ENCODE measurements around the gene PLB1. TPM values are rescaled to one million over a fixed set of nuclear protein-coding genes. Genes with fewer than 3 reads are reported as not detected.

The PLB1 gene
- total RNA-seq, 4 donors from 2014 or later = 1.5 to 16.5 (median 4.6) TPM

GRCh38 chr2:28607730-28608499 is 112.1 kb downstream of the PLB1 start:
- no peak for TF ChIP-seq CTCF (IDR thresholded peaks at IDR 0.05; ENCODE audit: low read depth)

- TF ChIP-seq CTCF (IDR thresholded peaks at IDR 0.05; ENCODE audit: low read depth) = no peak
Measured at GRCh38 chr2:28608500-28609424, 112.9 kb downstream of the PLB1 start.

DNA sequence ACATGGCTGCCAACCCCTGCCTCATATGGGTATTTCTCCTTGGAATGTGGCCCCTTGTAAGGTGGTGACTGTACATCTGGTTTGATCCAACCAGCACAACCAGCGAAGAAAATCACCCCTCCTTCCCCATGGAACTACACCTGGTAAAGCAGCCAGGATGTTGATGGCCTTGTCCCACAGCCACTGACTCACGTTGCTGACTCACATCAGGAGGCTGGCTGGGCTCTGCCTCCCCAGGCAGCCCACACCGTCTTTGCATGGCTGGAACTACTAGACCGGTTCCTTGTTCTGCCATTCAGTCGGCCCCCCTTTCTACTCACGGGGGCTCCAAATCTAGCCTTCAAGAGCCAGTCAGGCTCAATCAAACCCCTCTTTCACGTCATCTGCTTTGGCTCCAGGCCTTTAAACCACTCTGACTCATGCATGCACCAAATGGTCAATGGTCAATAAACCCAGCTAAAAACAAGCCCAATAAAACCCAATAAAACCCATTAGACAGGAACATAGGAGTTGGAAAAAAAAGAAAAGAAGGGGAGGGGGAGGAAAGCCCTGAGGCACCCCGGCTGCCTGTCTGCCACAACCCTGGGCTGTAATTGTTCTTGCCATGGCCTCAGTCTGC is 114.8 kb downstream of the PLB1 start:
- TF ChIP-seq CTCF (IDR thresholded peaks at IDR 0.05; ENCODE audit: low read depth) = no peak

DNA sequence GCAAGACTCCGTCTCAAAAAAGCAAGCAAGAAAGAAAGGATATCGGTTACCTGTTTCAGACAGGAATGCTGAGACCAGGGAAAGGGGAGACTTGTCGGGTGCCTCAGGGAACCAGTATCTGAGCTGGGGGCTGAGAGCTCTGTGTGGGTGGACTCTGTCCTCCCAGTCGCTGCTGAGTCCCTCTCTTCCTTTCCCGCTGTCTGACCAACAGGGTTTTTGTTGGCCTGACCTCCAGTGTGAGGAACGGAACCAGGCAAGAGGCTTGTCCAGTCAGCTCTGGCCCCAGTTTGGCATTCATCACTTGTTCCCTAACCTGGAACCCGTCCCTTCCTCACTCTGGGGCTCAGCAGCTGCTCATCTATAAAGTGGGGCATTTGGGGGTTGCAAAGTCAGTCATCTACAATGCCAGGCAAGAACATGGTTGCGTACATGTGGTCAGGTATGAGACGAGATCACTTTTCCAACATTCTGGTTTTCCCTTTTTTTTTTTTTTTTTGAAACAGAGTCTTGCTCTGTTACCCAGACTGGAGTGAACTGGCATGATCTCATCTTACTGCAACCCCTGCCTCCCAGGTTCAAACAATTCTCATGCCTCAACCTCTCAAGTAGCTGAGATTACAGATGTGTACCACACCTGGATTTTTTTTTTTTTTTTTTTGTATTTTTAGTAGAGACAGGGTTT is 116.4 kb downstream of the PLB1 start:
- no peak for TF ChIP-seq CTCF (IDR thresholded peaks at IDR 0.05; ENCODE audit: low read depth)

- TF ChIP-seq CTCF (IDR thresholded peaks at IDR 0.05; ENCODE audit: low read depth) = no peak
Measured at GRCh38 chr2:28613186-28613585, 117.3 kb downstream of the PLB1 start.

GRCh38 chr2:28613633-28614501 is 118.0 kb downstream of the PLB1 start:
- no peak for TF ChIP-seq CTCF (IDR thresholded peaks at IDR 0.05; ENCODE audit: low read depth)

All from subcutaneous adipose tissue (tissue), 4 donors.